H1 (cell line): ENCODE measurements around the gene UIMC1. TPM values are rescaled to one million over a fixed set of nuclear protein-coding genes. Genes with fewer than 3 reads are reported as not detected.

Source experiments
- CTCF ChIA-PET: fragments of 300-600 bp; sonication (Branson Sonifier 250); formaldehyde crosslinking; loops from one replicate; lab custom pipeline; 2021; ENCODE audit not compliant: partially characterized antibody; lab: Charles Lee
- POLR2A ChIA-PET: fragments of 300-600 bp; sonication (Branson Sonifier 250); formaldehyde crosslinking; loops from one replicate; lab custom pipeline; 2021; ENCODE audit warnings: inconsistent platforms; ENCODE audit not compliant: partially characterized antibody; lab: Charles Lee
- DNase-seq, 2 experiments: peaks; one replicate each; pipeline versions ENCODE4 v3.0.0 to v3.0.0-alpha.2; 2010 to 2022; ENCODE audit warnings: low spot score in 2 of 2, low read depth in 1 of 2, mixed read lengths in 1 of 2
- FAIRE-seq: peaks from 2 replicates; lab custom pipeline; 2011; peaks lifted over from hg19 to GRCh38; lab: Jason Lieb, UNC
- H2AFZ ChIP-seq: 2 replicates; pipeline ENCODE4 v1.8.1; 2012; ENCODE audit warnings: low read length, inconsistent platforms
- H2AK5ac ChIP-seq: 2 replicates; pipeline ENCODE4 v1.6.1; 2013; ENCODE audit warnings: low read depth, low read length
- H2BK120ac ChIP-seq: replicated peaks from 2 replicates; pipeline ENCODE3; 2013; ENCODE audit warnings: low read depth, low read length, inconsistent platforms
- H2BK12ac ChIP-seq: 2 replicates; pipeline ENCODE4 v1.6.1; 2013; ENCODE audit warnings: low read depth, low read length
- H2BK15ac ChIP-seq: 2 replicates; pipeline ENCODE4 v1.6.1; 2013; ENCODE audit warnings: low read length
- H2BK20ac ChIP-seq: 2 replicates; pipeline ENCODE4 v1.6.1; 2013; ENCODE audit warnings: low read length
- H2BK5ac ChIP-seq: 2 replicates; pipeline ENCODE4 v1.6.1; 2013; ENCODE audit warnings: low read depth, low read length
- H3K14ac ChIP-seq: 2 replicates; pipeline ENCODE4 v1.6.1; 2013; ENCODE audit warnings: inconsistent platforms; ENCODE audit not compliant: insufficient read length
- H3K18ac ChIP-seq: 2 replicates; pipeline ENCODE4 v1.6.1; 2013; ENCODE audit warnings: low read length; ENCODE audit errors: extremely low read depth
- H3K23ac ChIP-seq: 2 replicates; pipeline ENCODE4 v1.6.1; 2013; ENCODE audit warnings: inconsistent platforms; ENCODE audit not compliant: insufficient read length
- H3K23me2 ChIP-seq: 2 replicates; pipeline ENCODE4 v1.6.1; 2013; ENCODE audit warnings: low read depth, low read length
- H3K27ac ChIP-seq: 2 replicates; pipeline ENCODE4 v1.6.1; 2011; ENCODE audit warnings: low read depth, low read length, inconsistent platforms
- H3K27me3 ChIP-seq, 4 experiments: replicated peaks in 1 of 4; 1 replicate in 1 of 4; 2 replicates in 3 of 4; pipeline versions ENCODE4 v1.6.1 to v1.8.1; 2011 to 2013; ENCODE audit warnings: low read length in 3 of 4, mild to moderate bottlenecking in 3 of 4, inconsistent platforms in 2 of 4, mixed read lengths in 2 of 4, moderate library complexity in 1 of 4; ENCODE audit not compliant: control insufficient read depth in 3 of 4, insufficient read depth in 3 of 4; ENCODE audit errors: extremely low read depth in 1 of 4
- H3K36me3 ChIP-seq, 4 experiments: 2 replicates each; pipeline versions ENCODE4 v1.6.1 to v1.8.1; 2011 to 2013; ENCODE audit warnings: mild to moderate bottlenecking in 4 of 4, low read length in 3 of 4, moderate library complexity in 2 of 4, control low read depth in 1 of 4, inconsistent platforms in 1 of 4; ENCODE audit not compliant: insufficient read depth in 4 of 4, control insufficient read depth in 2 of 4
- H3K4ac ChIP-seq: replicated peaks from 2 replicates; pipeline ENCODE3; 2013; ENCODE audit warnings: low read length, low read depth, mixed read lengths, inconsistent platforms; ENCODE audit not compliant: insufficient read length
- H3K4me1 ChIP-seq, 4 experiments: replicated peaks in 1 of 4; 1 replicate in 1 of 4; 2 replicates in 3 of 4; pipeline versions ENCODE4 v1.6.1 to v1.8.1; 2011 to 2013; ENCODE audit warnings: low read length in 3 of 4, inconsistent platforms in 2 of 4, mixed read lengths in 1 of 4; ENCODE audit not compliant: insufficient read depth in 4 of 4, control insufficient read depth in 3 of 4
- H3K4me2 ChIP-seq, 2 experiments: 2 replicates each; pipeline versions ENCODE4 v1.6.1 to v1.8.1; 2011 to 2013; ENCODE audit warnings: low read depth in 2 of 2, low read length in 2 of 2, control low read depth in 1 of 2, inconsistent platforms in 1 of 2, mild to moderate bottlenecking in 1 of 2; ENCODE audit not compliant: insufficient read depth in 1 of 2
- H3K4me3 ChIP-seq, 4 experiments: fragments of 200-600, 300-600 bp in 1 of 4; sonication (generic), shearing (Covaris generic), sonication (Bioruptor Twin) in 1 of 4; 2 replicates each; pipeline versions ENCODE4 v1.5.1 to v1.8.1; 2011 to 2016; ENCODE audit warnings: low read length in 4 of 4, low read depth in 3 of 4, control low read depth in 2 of 4, inconsistent platforms in 2 of 4, mild to moderate bottlenecking in 2 of 4, mixed read lengths in 1 of 4, moderate library complexity in 1 of 4; ENCODE audit not compliant: insufficient read depth in 2 of 4; ENCODE audit errors: extremely low read depth in 1 of 4
- H3K56ac ChIP-seq: replicated peaks from 2 replicates; pipeline ENCODE3; 2013; ENCODE audit warnings: low read depth, mild to moderate bottlenecking, mixed read lengths, low read length, inconsistent platforms; ENCODE audit not compliant: insufficient read length
- H3K79me1 ChIP-seq: 2 replicates; pipeline ENCODE4 v1.6.1; 2013; ENCODE audit warnings: low read depth, low read length, control low read depth
- H3K79me2 ChIP-seq, 2 experiments: 2 replicates each; pipeline versions ENCODE4 v1.6.1 to v1.8.1; 2012 to 2013; ENCODE audit warnings: low read length in 2 of 2, mild to moderate bottlenecking in 2 of 2, inconsistent platforms in 1 of 2; ENCODE audit not compliant: insufficient read depth in 2 of 2, control insufficient read depth in 1 of 2
- H3K9ac ChIP-seq, 4 experiments: replicated peaks in 1 of 4; 1 replicate in 1 of 4; 2 replicates in 3 of 4; pipeline versions ENCODE4 v1.6.1 to v1.8.1; 2011 to 2013; ENCODE audit warnings: low read depth in 3 of 4, low read length in 3 of 4, control low read depth in 2 of 4, mild to moderate bottlenecking in 2 of 4, moderate library complexity in 2 of 4, inconsistent platforms in 1 of 4; ENCODE audit errors: extremely low read depth in 1 of 4
- H3K9me3 ChIP-seq, 2 experiments: 2 replicates each; pipeline versions ENCODE4 v1.6.1 to v1.8.1; 2012 to 2013; ENCODE audit warnings: mild to moderate bottlenecking in 2 of 2, moderate library complexity in 2 of 2, control low read depth in 1 of 2, inconsistent platforms in 1 of 2, low read depth in 1 of 2, low read length in 1 of 2, mixed read lengths in 1 of 2; ENCODE audit not compliant: insufficient read depth in 2 of 2
- H4K20me1 ChIP-seq, 2 experiments: replicated peaks in 1 of 2; 2 replicates each; pipeline versions ENCODE3 to v1.8.1; 2011 to 2013; ENCODE audit warnings: inconsistent platforms in 2 of 2, low read length in 2 of 2, mild to moderate bottlenecking in 1 of 2; ENCODE audit not compliant: insufficient read depth in 2 of 2, control insufficient read depth in 1 of 2
- H4K5ac ChIP-seq: 2 replicates; pipeline ENCODE4 v1.6.1; 2013; ENCODE audit warnings: low read length, low read depth, mixed read lengths, inconsistent platforms; ENCODE audit not compliant: insufficient read length
- H4K8ac ChIP-seq: 2 replicates; pipeline ENCODE4 v1.8.0; 2013; ENCODE audit warnings: mild to moderate bottlenecking, moderate library complexity, low read length, inconsistent platforms; ENCODE audit not compliant: insufficient read depth; ENCODE audit errors: extremely low read depth
- H4K91ac ChIP-seq: replicated peaks from 2 replicates; pipeline ENCODE3; 2013; ENCODE audit warnings: low read length, mixed read lengths, inconsistent platforms; ENCODE audit not compliant: insufficient read length
- WGBS, 2 experiments: shearing (Covaris generic) in 1 of 2; methylation state at CpG; one replicate each; pipeline versions ENCODE4 v1.1.6 to v1.1.7; 2013 to 2015; ENCODE audit warnings: low lambda C conversion rate in 2 of 2, mixed read lengths in 2 of 2, inconsistent platforms in 1 of 2, low coverage in 1 of 2, missing lambda C conversion rate in 1 of 2; ENCODE audit not compliant: insufficient replicate concordance in 2 of 2, insufficient coverage in 1 of 2, insufficient read length in 1 of 2; ENCODE audit errors: extremely low coverage in 1 of 2, missing lambda C conversion rate in 1 of 2; 5-methylcytosine and 5-hydroxymethylcytosine counted together
- polyA plus RNA-seq, 7 experiments: library from polyadenylated mRNA; depleted of rRNA in 3 of 7; stranded (reverse) in 5 of 7; unstranded in 2 of 7; fragments of >200 nt in 5 of 7; fragments of 200-250 nt in 2 of 7; gene quantifications; 1 replicate in 5 of 7; 2 replicates in 1 of 7; 4 replicates in 1 of 7; pipeline versions ENCODE4 v1.2.1 to v1.2.3, GENCODE V29; 2011 to 2013; ENCODE audit warnings: missing spikeins in 2 of 7, mixed read lengths in 2 of 7
- total RNA-seq: library from RNA; stranded (reverse); fragmentation: NEBNext Ultra II Directional; extraction: Animal tissue kit (Norgen Biotek cat#: 25700); gene quantifications from 2 replicates; pipeline ENCODE4 v1.2.1, GENCODE V29; 2021

Gene UIMC1
- total and polyA plus RNA-seq, 2 of the 8 experiments (the other 6 are each of a cell fraction or from before 2014, with no cell fraction given): 12.8 to 43.7 TPM

- Histone ChIP-seq H2AK5ac (no peak overlapping the region), H3K36me3 (peaks cover 0 to 34% (median 5%) of the 10 kb centered on the region in 4 experiments; a peak in 4 of 8 replicates), H2BK15ac (no peak overlapping the region), H4K8ac (no peak overlapping the region), H4K91ac (no peak overlapping the region), H3K9me3 (no peaks in the 10 kb centered on the region), H2BK12ac (no peak overlapping the region), H4K20me1 (no peaks in the 10 kb centered on the region), H3K4ac (no peak overlapping the region), H3K4me2 (peak overlapping the region; percentile 17 to 46; a peak in 3 of 4 replicates), H3K79me2 (no peaks in the 10 kb centered on the region), H3K4me3 (peak overlapping the region in 1 of 4 experiments; percentile 40; a peak in 2 of 8 replicates), H2BK5ac (no peak overlapping the region), H3K23ac (no peak overlapping the region), H3K23me2 (no peaks in the 10 kb centered on the region), H3K79me1 (no peaks in the 10 kb centered on the region), H2AFZ (no peak overlapping the region), H3K56ac (no peak overlapping the region), H4K5ac (peak overlapping the region; percentile 82), H3K4me1 (peaks cover 2 to 30% (median 21%) of the 10 kb centered on the region in 4 experiments), H2BK20ac (no peak overlapping the region), H3K27me3 (no peaks in the 10 kb centered on the region), H3K9ac (peak overlapping the region in 1 of 4 experiments; percentile 15; a peak in 2 of 7 replicates), H3K14ac (no peak overlapping the region), H3K18ac (no peak overlapping the region), H3K27ac (peak overlapping the region; percentile 65; the same call in 1 of the 2 replicates), H2BK120ac (no peak overlapping the region)
- WGBS, 2 experiments: 3% methylated on average over 1 of the region's 1 CpG; no CpG with 5 or more reads in 1 of the 2 experiments
- DNase-seq: peak in 1 of 2 experiments; percentile 62
- ChIA-PET POLR2A (interaction anchor here (0.9 to 2.0 kb wide), 7 partner anchors 11 to 297 kb away, joined by 3 to 12 read pairs (median 3); partner anchors contain the start of genes HK3 and NSD1), CTCF (interaction anchor here (0.9 to 1.5 kb wide), 2 partner anchors 15 to 47 kb away, joined by 3 read pairs; no protein-coding TSS in a partner anchor)
- FAIRE-seq: peak; percentile 82
These were observed 62.8 kb downstream of the UIMC1 start for GRCh38 chr5:176943816-176944215.
